ENCODE data around the gene RP2. TPM values are rescaled to one million over a fixed set of nuclear protein-coding genes. Genes with fewer than 3 reads are reported as not detected.

The RP2 gene
- total RNA-seq, 1 experiment from 2014 or later, result 5.7 TPM

- H3K79me2 ChIP-seq (ENCODE audit: insufficient read depth, low read length), result peaks cover 31% of the 10 kb centered on the region
- no TSS peak for BruUV-seq (replicated peaks)
- RAD21 ChIA-PET (ENCODE audit: low non-redundant PET in 1 of 2, low total read pairs in 2 of 2, uncharacterized antibody in 2 of 2, unreplicated experiment in 2 of 2), result no interaction called here
Observed at GRCh38 chrX:46841346-46841745, 4.5 kb downstream of the RP2 start.

GRCh38 chrX:46844913-46845312 is 8.1 kb downstream of the RP2 start:
- CTCF ChIA-PET, result no interaction called here
- no peaks in the 10 kb centered on the region for H3K9me2 ChIP-seq (ENCODE audit: insufficient read depth)
- POLR2A ChIA-PET, result no interaction called here
- no peaks in the 10 kb centered on the region for H3K27me3 ChIP-seq (ENCODE audit: insufficient read depth, low read length)
- BruUV-seq (replicated peaks), result no TSS peak
- H4K20me1 ChIP-seq (ENCODE audit: insufficient read depth), result no peaks in the 10 kb centered on the region
- RAD21 ChIA-PET (ENCODE audit: low non-redundant PET in 1 of 2, low total read pairs in 2 of 2, uncharacterized antibody in 2 of 2, unreplicated experiment in 2 of 2), result no interaction called here
- intact Hi-C loops (cut with micrococcal nuclease), result no loop called here
- no peaks in the 10 kb centered on the region for H3K9me3 ChIP-seq (ENCODE audit: control insufficient read depth in 1 of 2, insufficient read depth in 1 of 2, low read depth in 1 of 2, low read length in 2 of 2)
- no peak overlapping the region for H2AFZ ChIP-seq (ENCODE audit: low read depth, low read length, poor library complexity, severe bottlenecking)
- H3K4me1 ChIP-seq (ENCODE audit: control insufficient read depth in 1 of 2, insufficient read depth in 2 of 2, low read length in 2 of 2), result peaks cover 0 to 8% of the 10 kb centered on the region in 2 experiments; a peak in 1 of 4 replicates
- no peak for TF ChIP-seq REST (IDR thresholded peaks at IDR 0.05; ENCODE audit: low read depth)
- ATAC-seq (no peak), DNase-seq (ENCODE audit: low read depth, low spot score) (no peak)
- H3K9ac ChIP-seq (ENCODE audit: low read length), result no peak overlapping the region
- H3K27ac ChIP-seq (ENCODE audit: low read depth, low read length), result no peak overlapping the region
- H3K79me2 ChIP-seq (ENCODE audit: insufficient read depth, low read length), result peaks cover 17% of the 10 kb centered on the region
- H3K36me3 ChIP-seq (ENCODE audit: control insufficient read depth in 1 of 2, insufficient read depth in 2 of 2, low read length in 2 of 2), result no peaks in the 10 kb centered on the region
- no peak overlapping the region for H3K4me2 ChIP-seq (ENCODE audit: low read length)
- no peak overlapping the region for H3K4me3 ChIP-seq (replicated peaks in 1 of 2; ENCODE audit: low read depth in 1 of 2, low read length in 2 of 2)

More at GRCh38 chrX:46841346-46841745, 4.5 kb downstream of the RP2 start:
- H3K9ac ChIP-seq (ENCODE audit: low read length), result no peak overlapping the region
- no peaks in the 10 kb centered on the region for H3K9me2 ChIP-seq (ENCODE audit: insufficient read depth)
- ChIA-PET CTCF (no interaction called here), POLR2A (no interaction called here)
- intact Hi-C loops (cut with micrococcal nuclease), result no loop called here
- no peak overlapping the region for H3K4me2 ChIP-seq (ENCODE audit: low read length)
- H2AFZ ChIP-seq (ENCODE audit: low read depth, low read length, poor library complexity, severe bottlenecking), result no peak overlapping the region
- no peaks in the 10 kb centered on the region for H3K36me3 ChIP-seq (ENCODE audit: control insufficient read depth in 1 of 2, insufficient read depth in 2 of 2, low read length in 2 of 2)
- ATAC-seq (no peak), DNase-seq (ENCODE audit: low read depth, low spot score) (no peak)
- TF ChIP-seq TCF7L2 (IDR thresholded peaks at IDR 0.05; ENCODE audit: borderline replicate concordance, extremely low read depth, insufficient read depth, insufficient read length) (no peak), EZH2 (IDR thresholded peaks at IDR 0.05) (no peak), SRF (IDR thresholded peaks at IDR 0.05; ENCODE audit: low read depth) (no peak), ZNF274 (IDR thresholded peaks at IDR 0.05; ENCODE audit: low read depth, low read length) (no peak), ATF3 (IDR thresholded peaks at IDR 0.05) (no peak), MAX (IDR thresholded peaks at IDR 0.05) (no peak), CEBPB (IDR thresholded peaks at IDR 0.05; ENCODE audit: low read depth) (no peak), SP1 (IDR thresholded peaks at IDR 0.05; ENCODE audit: low read depth) (no peak), CBX3 (IDR thresholded peaks at IDR 0.05; ENCODE audit: low read depth) (no peak), ZFX (IDR thresholded peaks at IDR 0.05) (no peak), EZH2phosphoT487 (IDR thresholded peaks at IDR 0.05; ENCODE audit: borderline replicate concordance) (no peak)
- no peak overlapping the region for H3K4me3 ChIP-seq (replicated peaks in 1 of 2; ENCODE audit: low read depth in 1 of 2, low read length in 2 of 2)
- H3K9me3 ChIP-seq (ENCODE audit: control insufficient read depth in 1 of 2, insufficient read depth in 1 of 2, low read depth in 1 of 2, low read length in 2 of 2), result no peaks in the 10 kb centered on the region
- peaks cover 6 to 22% of the 10 kb centered on the region in 2 experiments; a peak in 3 of 4 replicates for H3K4me1 ChIP-seq (ENCODE audit: control insufficient read depth in 1 of 2, insufficient read depth in 2 of 2, low read length in 2 of 2)
- H3K27ac ChIP-seq (ENCODE audit: low read depth, low read length), result no peak overlapping the region
- no peaks in the 10 kb centered on the region for H4K20me1 ChIP-seq (ENCODE audit: insufficient read depth)
- no peaks in the 10 kb centered on the region for H3K27me3 ChIP-seq (ENCODE audit: insufficient read depth, low read length)

All from HCT116 (cell line).